GM21786 (cell line): ENCODE results near the gene MANEAL.
A peak's percentile ranks its signal among the peaks of the same experiment; 100 is the strongest.

ENCODE experiments used
- ATAC-seq: cut with Tn5 transposase; IDR thresholded peaks from one replicate; pipeline ENCODE4 v1.9.1; 2021; ENCODE audit not compliant: unreplicated experiment

MANEAL gene

DNA sequence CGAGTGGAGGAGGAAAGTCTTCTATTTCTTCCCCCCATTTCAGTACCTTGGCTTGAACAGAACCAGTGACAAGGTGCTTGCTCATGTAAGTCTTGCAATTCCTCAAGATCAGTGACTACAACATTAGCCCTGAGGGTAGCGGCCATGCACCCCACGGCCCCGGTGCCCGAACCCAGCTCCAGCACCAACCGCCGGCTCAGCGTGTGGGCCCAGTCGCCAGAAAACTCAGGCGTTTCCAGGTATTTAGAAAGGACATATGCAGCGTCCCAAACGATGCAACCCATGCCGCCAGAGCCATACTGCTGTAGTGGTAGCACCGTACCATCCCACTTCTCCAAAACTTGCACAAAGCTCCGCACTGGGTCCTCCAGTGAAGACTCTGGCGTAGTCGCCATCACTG, 11.2 kb upstream of the MANEAL start:
- no peak for ATAC-seq

DNA sequence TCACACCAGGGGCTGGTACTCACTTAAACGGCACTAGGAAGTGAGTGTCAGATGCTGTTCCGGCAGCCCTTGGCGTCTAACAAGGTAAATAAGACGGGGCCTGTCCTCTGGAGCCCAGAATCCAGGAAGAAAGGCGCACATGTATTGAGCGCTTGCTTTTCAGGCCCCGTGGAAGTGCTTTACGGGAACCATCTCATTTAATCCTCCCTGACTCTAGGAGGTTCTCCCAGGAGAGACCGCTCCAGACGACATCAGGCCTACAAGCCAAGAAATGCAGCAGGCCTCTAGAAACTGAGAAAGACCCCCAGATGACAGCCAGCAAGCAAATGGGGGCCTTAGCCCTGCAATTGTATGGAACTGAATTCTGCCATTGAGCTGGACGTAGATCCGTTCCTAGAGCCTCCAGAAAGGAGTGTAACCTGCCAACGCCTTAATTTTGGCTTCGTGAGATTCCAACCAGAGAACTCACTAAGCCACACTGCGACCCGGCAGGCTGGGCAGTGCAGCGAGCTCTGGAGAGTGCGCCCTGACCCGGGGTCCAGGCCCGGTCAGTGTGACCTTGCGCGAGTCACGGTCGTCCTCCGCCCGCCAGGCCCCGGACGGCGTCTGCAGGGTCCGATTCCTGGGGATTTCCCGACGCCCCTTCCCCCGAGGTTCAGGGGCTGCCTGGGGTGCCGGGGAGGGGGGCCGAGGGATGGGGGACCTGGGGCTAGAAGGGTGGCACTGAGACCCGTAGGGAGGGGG, 532 bp upstream of the MANEAL start:
- no peak for ATAC-seq

- no peak for ATAC-seq
Observed at GRCh38 chr1:37794372-37795339, 1.0 kb downstream of the MANEAL start.

GRCh38 chr1:37795340-37796125, 1.9 kb downstream of the MANEAL start:
- no peak for ATAC-seq

DNA sequence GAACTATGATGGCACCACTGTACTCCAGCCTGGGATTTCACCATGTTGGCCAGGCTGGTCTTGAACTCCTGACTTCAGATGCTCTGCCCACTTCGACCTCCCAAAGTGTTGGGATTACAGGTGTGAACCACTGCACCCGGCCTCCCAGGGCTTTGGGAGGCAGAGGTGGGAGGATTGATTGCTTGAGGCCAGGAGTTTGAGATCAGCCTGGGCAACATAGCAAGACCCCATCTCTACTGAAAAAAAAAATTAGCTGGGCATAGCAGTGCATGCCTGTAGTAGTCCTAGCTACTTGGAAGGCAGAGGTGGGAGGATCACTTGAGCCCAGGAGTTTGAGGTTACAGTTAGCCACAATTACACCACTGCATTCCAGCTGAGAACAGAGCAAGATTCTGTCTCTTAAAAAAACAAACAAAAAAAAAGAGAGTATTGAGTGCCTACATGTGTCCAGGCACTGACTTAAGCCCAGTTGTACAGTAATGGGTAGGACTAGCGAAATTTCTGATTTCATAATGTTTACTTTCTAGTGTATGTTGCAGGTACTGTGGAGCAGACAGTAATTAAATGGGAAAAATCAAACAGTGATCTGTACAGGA, 4.2 kb downstream of the MANEAL start:
- ATAC-seq = no peak

GRCh38 chr1:37802439-37802838, 8.8 kb downstream of the MANEAL start:
- ATAC-seq = no peak

- no peak for ATAC-seq
Observed at GRCh38 chr1:37807220-37807554, 13.5 kb downstream of the MANEAL start.

- peak; percentile 93 for ATAC-seq
Observed at GRCh38 chr1:37807555-37808368, 14.1 kb downstream of the MANEAL start, which contains the start of the genes C1orf122 and YRDC. C1orf122 (plus strand) TSS chr1:37807790; CDS start chr1:37808405, 615 bp downstream. YRDC (minus strand) TSS chr1:37808208; CDS start chr1:37808180, 28 bp downstream.

GRCh38 chr1:37808369-37809319, 15.0 kb downstream of the MANEAL start:
- ATAC-seq = peak; percentile 31

DNA sequence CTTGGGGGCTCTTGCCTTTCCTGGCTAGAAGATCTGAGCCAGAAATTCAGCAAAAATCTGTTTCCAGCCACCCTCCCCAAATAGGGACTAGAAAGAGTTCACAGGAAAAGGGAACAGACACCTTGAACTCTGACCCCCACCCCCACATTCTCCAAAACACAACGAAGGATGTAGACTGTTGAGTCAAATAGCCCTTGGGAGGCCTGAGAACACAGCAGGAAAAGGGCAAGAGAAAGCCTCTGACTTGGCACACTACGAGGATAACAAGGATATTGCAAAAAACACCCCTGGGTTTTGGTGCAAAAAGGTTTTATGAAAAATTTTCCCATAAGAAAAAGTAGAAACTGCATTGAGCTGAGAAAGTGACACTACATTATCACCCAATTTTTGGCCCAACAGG, 16.3 kb downstream of the MANEAL start:
- no peak for ATAC-seq

DNA sequence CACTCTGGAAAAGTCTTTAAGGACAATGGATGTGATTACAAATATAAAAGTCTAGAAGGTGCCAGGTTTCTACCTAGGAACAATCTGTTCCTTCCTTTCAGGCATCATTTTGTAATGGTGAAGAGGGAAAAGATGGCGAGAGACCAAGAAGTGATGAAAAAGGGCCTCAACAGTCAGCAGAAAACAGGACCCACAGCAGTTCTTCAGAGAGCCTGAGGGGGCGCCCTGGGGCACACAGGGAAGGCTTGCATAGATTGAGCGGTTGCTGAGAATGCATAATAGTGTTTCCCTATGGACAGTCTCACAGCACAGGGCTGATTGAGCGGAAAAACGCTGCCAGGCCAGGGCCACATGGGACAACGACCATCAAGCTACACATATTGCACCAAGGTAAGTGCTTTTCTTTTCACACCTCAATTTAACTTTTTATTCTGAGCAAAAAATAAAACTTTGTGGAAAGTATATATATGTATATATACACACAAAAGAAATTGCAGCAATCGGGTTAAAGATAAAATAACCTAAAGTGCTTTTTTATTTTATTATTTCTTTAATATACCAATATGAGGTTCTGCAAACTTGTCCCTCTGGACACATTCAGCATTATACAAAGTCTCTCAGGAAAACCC, 17.5 kb downstream of the MANEAL start:
- peak; percentile 33 for ATAC-seq

DNA sequence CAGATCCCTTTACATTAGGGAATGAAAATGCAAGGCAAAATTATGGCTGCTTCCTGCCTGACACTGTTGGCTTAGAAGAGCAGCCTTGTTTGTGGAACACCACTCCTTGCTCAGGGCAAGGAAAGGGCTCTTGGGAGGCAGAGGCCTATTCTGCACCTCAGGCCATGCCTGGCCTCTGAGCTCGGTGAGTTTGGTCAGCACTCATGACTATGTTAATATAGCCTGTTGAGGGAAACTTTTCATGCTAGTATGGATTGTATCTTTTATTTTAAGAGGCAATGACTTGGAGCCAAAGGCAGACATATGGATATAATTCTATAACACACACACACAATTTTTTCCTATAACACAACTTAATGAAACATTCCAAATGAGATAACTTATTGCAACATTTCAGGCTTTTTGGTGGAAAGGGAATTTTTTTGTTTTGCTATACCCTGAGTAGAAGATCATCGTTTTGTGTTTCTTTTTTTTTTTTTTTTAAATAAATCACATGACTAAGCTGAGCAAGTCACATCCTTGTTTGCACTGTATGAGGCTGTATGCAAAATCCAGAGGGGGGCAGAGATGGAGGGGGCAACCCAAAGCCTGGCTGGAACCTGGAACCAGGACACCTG, 20.0 kb downstream of the MANEAL start:
- ATAC-seq = no peak

GRCh38 chr1:37814252-37814651, 20.6 kb downstream of the MANEAL start:
- no peak for ATAC-seq

GRCh38 chr1:37817481-37817880, 23.8 kb downstream of the MANEAL start:
- no peak for ATAC-seq

GRCh38 chr1:37821481-37821880, 27.8 kb downstream of the MANEAL start:
- no peak for ATAC-seq

DNA sequence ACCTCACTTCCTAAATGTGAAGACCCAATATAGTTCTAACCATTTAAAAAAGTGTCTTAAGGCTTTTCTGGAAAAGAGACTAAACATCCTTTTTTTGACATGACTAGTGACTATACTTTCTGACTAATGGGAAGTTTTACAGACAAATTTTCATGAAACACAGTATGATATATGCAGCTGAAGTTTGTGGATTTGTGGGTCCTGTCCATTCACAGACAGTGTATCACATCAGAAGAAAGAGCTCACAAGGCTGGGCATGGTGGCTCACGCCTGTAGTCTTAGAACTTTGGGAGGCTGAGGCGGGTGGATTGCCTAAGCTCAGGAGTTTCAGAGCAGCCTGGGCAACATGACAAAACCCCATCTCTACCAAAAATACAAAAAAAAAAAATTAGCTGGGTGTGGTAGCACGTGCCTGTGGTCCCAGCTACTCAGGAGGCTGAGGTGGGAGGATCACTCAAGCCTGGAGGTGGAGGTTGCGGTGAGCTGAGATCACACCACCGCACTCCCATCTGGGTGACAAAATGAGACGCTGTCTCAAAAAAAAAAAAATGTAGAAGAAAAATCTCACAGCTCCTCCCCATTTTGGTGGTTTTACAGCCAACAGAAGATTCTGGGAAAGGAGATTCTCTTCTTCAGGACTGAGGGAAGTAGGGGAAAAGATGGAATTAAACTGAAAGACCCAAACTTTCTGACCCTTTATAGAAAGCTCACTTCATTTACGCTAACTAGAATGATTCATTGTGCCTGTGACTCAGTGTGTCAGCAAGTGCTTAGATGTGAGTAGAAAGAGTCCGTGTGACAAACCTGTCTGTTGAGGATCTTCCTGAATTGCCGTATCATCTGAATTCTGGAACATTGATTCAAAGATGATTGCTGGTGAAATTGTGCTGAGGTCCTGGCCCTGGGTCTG, 29.5 kb downstream of the MANEAL start:
- ATAC-seq = no peak

- ATAC-seq = no peak
Observed at GRCh38 chr1:37824001-37824400, 30.4 kb downstream of the MANEAL start.
